ENCODE results near the gene DIPK1C.

The DIPK1C gene

GRCh38 chr18:74446631-74447403, 10.3 kb downstream of the DIPK1C start:
- Histone ChIP-seq H3K27ac (no peak overlapping the region), H3K4me2 (ENCODE audit: low read length) (no peak overlapping the region), H3K4me3 (ENCODE audit: low read depth, low read length) (no peak overlapping the region), H3K27me3 (ENCODE audit: control insufficient read depth, insufficient read depth, low read length) (no peaks in the 10 kb centered on the region), H3K79me2 (no peaks in the 10 kb centered on the region), H2AFZ (no peak overlapping the region), H3K4me1 (no peaks in the 10 kb centered on the region), H3K9ac (no peak overlapping the region), H3K36me3 (ENCODE audit: control insufficient read depth, insufficient read depth, low read length) (no peaks in the 10 kb centered on the region), H3K9me3 (ENCODE audit: control insufficient read depth, low read length) (no peaks in the 10 kb centered on the region)
- no peak for TF ChIP-seq CTCF (IDR thresholded peaks at IDR 0.05)

GRCh38 chr18:74446178-74446577, 10.9 kb downstream of the DIPK1C start:
- H3K9ac ChIP-seq: no peak overlapping the region
- no peaks in the 10 kb centered on the region for H3K36me3 ChIP-seq (ENCODE audit: control insufficient read depth, insufficient read depth, low read length)
- no peak overlapping the region for H3K4me3 ChIP-seq (ENCODE audit: low read depth, low read length)
- H3K79me2 ChIP-seq: no peaks in the 10 kb centered on the region
- H3K4me2 ChIP-seq (ENCODE audit: low read length): no peak overlapping the region
- H3K27me3 ChIP-seq (ENCODE audit: control insufficient read depth, insufficient read depth, low read length): no peaks in the 10 kb centered on the region
- TF ChIP-seq CTCF (IDR thresholded peaks at IDR 0.05): no peak
- H3K4me1 ChIP-seq: no peaks in the 10 kb centered on the region
- H3K9me3 ChIP-seq (ENCODE audit: control insufficient read depth, low read length): no peaks in the 10 kb centered on the region
- H2AFZ ChIP-seq: no peak overlapping the region
- no peak overlapping the region for H3K27ac ChIP-seq

- Histone ChIP-seq H3K4me3 (ENCODE audit: low read depth, low read length) (no peak overlapping the region), H2AFZ (no peak overlapping the region), H3K9ac (no peak overlapping the region), H3K79me2 (no peaks in the 10 kb centered on the region), H3K27me3 (ENCODE audit: control insufficient read depth, insufficient read depth, low read length) (no peaks in the 10 kb centered on the region), H3K9me3 (ENCODE audit: control insufficient read depth, low read length) (no peaks in the 10 kb centered on the region), H3K27ac (no peak overlapping the region), H3K36me3 (ENCODE audit: control insufficient read depth, insufficient read depth, low read length) (no peaks in the 10 kb centered on the region), H3K4me1 (no peaks in the 10 kb centered on the region), H3K4me2 (ENCODE audit: low read length) (no peak overlapping the region)
- no peak for TF ChIP-seq CTCF (IDR thresholded peaks at IDR 0.05)
Observed at GRCh38 chr18:74445585-74445984, 11.5 kb downstream of the DIPK1C start.

- Histone ChIP-seq H3K9ac (no peak overlapping the region), H3K27me3 (ENCODE audit: control insufficient read depth, insufficient read depth, low read length) (no peaks in the 10 kb centered on the region), H3K4me2 (ENCODE audit: low read length) (no peak overlapping the region), H2AFZ (no peak overlapping the region), H3K4me1 (no peaks in the 10 kb centered on the region), H3K79me2 (no peaks in the 10 kb centered on the region), H3K36me3 (ENCODE audit: control insufficient read depth, insufficient read depth, low read length) (no peaks in the 10 kb centered on the region), H3K9me3 (ENCODE audit: control insufficient read depth, low read length) (no peaks in the 10 kb centered on the region), H3K27ac (no peak overlapping the region), H3K4me3 (ENCODE audit: low read depth, low read length) (no peak overlapping the region)
- TF ChIP-seq CTCF (IDR thresholded peaks at IDR 0.05): no peak
Observed at GRCh38 chr18:74444104-74444503, 13.0 kb downstream of the DIPK1C start.

Measured in parathyroid adenoma (tissue), 2 donors.